DOHH2 (cell line): ENCODE results near the gene CD19.

ENCODE experiments used
- CTCF ChIP-seq: fragments of 200-600 bp; sonication (generic); IDR thresholded peaks from one replicate; pipeline ENCODE4 v1.5.1; 2014; ENCODE audit warnings: antibody characterized with exemption, mild to moderate bottlenecking, low read depth, low read length; ENCODE audit not compliant: poor library complexity, severe bottlenecking
- EZH2phosphoT487 ChIP-seq: fragments of 200-600 bp; sonication (generic); IDR thresholded peaks from 2 replicates; pipeline ENCODE4 v1.6.1; 2017; ENCODE audit warnings: borderline replicate concordance, mild to moderate bottlenecking, antibody characterized with exemption, low read length, moderate library complexity, mixed read lengths

DNA sequence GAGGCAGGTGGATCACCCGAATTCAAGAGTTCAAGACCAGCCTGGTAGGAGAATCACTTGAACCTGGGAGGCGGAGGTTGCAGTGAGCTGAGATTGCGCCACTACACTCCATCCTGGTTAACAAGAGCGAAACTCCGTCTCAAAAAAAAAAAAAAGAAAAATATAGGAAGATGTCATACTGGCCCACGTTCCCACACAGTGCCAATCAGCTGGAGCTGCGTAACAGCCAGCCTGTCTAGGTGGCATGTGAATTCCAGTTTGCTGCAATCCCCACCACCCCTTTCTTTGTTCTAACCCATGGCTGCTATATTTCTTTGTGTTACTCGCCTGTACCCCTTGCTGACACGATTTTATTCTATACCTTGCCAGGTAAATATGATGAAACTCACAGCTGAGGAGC is 26.4 kb downstream of the CD19 start:
- TF ChIP-seq CTCF (no peak), EZH2phosphoT487 (no peak)
